DND-41 (cell line): ENCODE data around the gene LMBR1L.

Source experiments
- EZH2 ChIP-seq: IDR thresholded peaks from 3 replicates; pipeline ENCODE4 v1.6.1; 2012; ENCODE audit warnings: borderline replicate concordance, low read depth, mild to moderate bottlenecking, moderate library complexity, low read length, inconsistent platforms; ENCODE audit not compliant: severe bottlenecking
- TF ChIP-seq, protein P1 (sequence below): IDR thresholded peaks from 2 replicates; pipeline ENCODE4 v1.5.1; 2012; ENCODE audit warnings: borderline replicate concordance, low read length, moderate library complexity, mild to moderate bottlenecking; ENCODE audit not compliant: poor library complexity, severe bottlenecking; ENCODE audit errors: extremely low read depth

DNA sequence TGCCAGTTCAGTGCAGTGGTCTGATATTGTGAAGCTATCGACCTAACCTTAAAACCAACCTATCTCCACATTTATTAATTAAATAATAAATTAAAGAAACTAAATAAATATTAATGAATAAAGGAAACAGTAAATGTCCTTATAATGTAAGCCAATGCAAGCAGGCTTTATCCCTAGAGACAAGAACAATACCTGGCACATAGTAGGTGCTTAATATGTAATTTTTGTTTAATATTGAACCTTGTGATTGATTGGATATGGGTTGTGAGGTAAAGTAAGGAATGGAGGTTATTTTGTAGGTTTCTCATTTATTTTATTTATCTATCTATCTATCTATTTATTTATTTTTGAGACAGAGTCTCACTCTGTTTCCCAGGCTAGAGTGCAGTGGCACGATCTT, 28.4 kb upstream of the LMBR1L start:
- TF ChIP-seq, protein P1, sequence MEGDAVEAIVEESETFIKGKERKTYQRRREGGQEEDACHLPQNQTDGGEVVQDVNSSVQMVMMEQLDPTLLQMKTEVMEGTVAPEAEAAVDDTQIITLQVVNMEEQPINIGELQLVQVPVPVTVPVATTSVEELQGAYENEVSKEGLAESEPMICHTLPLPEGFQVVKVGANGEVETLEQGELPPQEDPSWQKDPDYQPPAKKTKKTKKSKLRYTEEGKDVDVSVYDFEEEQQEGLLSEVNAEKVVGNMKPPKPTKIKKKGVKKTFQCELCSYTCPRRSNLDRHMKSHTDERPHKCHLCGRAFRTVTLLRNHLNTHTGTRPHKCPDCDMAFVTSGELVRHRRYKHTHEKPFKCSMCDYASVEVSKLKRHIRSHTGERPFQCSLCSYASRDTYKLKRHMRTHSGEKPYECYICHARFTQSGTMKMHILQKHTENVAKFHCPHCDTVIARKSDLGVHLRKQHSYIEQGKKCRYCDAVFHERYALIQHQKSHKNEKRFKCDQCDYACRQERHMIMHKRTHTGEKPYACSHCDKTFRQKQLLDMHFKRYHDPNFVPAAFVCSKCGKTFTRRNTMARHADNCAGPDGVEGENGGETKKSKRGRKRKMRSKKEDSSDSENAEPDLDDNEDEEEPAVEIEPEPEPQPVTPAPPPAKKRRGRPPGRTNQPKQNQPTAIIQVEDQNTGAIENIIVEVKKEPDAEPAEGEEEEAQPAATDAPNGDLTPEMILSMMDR, result no peak
- TF ChIP-seq EZH2, result no peak
